ENCODE results near the gene ANKRD31. TPM values are rescaled to one million over a fixed set of nuclear protein-coding genes. Genes with fewer than 3 reads are reported as not detected.

Gene ANKRD31
- total RNA-seq, 1 donor from 2014 or later, result not detected

- no peak for DNase-seq (ENCODE audit: low read depth in 2 of 2)
Observed at GRCh38 chr5:75042522-75042921, 194.2 kb downstream of the ANKRD31 start.

GRCh38 chr5:75040973-75041372 is 195.7 kb downstream of the ANKRD31 start:
- DNase-seq (ENCODE audit: low read depth in 2 of 2), result no peak

GRCh38 chr5:75037106-75037505 is 199.6 kb downstream of the ANKRD31 start:
- DNase-seq (ENCODE audit: low read depth in 2 of 2), result no peak

- no peak for DNase-seq (ENCODE audit: low read depth in 2 of 2)
Observed at GRCh38 chr5:75034137-75034739, 202.4 kb downstream of the ANKRD31 start.

- DNase-seq (ENCODE audit: low read depth in 2 of 2), result no peak
Observed at GRCh38 chr5:75031366-75031765, 205.3 kb downstream of the ANKRD31 start.

- DNase-seq (ENCODE audit: low read depth in 2 of 2), result no peak
Observed at GRCh38 chr5:75028090-75028489, 208.6 kb downstream of the ANKRD31 start.

- no peak for DNase-seq (ENCODE audit: low read depth in 2 of 2)
Observed at GRCh38 chr5:75023368-75024159, 213.1 kb downstream of the ANKRD31 start.

- no peak for DNase-seq (ENCODE audit: low read depth in 2 of 2)
Observed at GRCh38 chr5:75021800-75022199, 214.9 kb downstream of the ANKRD31 start.

- no peak for DNase-seq (ENCODE audit: low read depth in 2 of 2)
Observed at GRCh38 chr5:75021219-75021618, 215.5 kb downstream of the ANKRD31 start.

GRCh38 chr5:75020016-75020656 is 216.5 kb downstream of the ANKRD31 start:
- DNase-seq (ENCODE audit: low read depth in 2 of 2), result no peak

- no peak for DNase-seq (ENCODE audit: low read depth in 2 of 2)
Observed at GRCh38 chr5:75018805-75019587, 217.7 kb downstream of the ANKRD31 start.

Other genes starting within 250 kb of the ANKRD31 start
- under 0.01 TPM in 2 replicates for gene GCNT4, start 184.3 kb downstream of the ANKRD31 start, total RNA-seq
- gene HMGCR, start 100.3 kb upstream of the ANKRD31 start, total RNA-seq, result 54.9 and 90.5 TPM in 2 replicates

Measured in lung microvascular endothelial cell (primary cell).